B cell (primary cell): ENCODE measurements around the gene GTF2H4. TPM values are rescaled to one million over a fixed set of nuclear protein-coding genes. Genes with fewer than 3 reads are reported as not detected.

Experiments used
- ATAC-seq: fragments of 200-7000 bp; cut with Tn5 transposase; one replicate; pipeline ENCODE4 v1.10.0; 2021; ENCODE audit warnings: low read depth, mild to moderate bottlenecking, moderate number of reproducible peaks, moderate library complexity
- CTCF ChIA-PET: fragments of 350-600 bp; sonication (Branson Sonifier 250); formaldehyde crosslinking; loops from one replicate; lab custom pipeline; 2021; ENCODE audit warnings: antibody characterized with exemption, inconsistent platforms; lab: Charles Lee
- POLR2A ChIA-PET: fragments of 350-600 bp; sonication (Branson Sonifier 250); formaldehyde crosslinking; loops from one replicate; lab custom pipeline; 2021; ENCODE audit warnings: antibody characterized with exemption; lab: Charles Lee
- DNase-seq: peaks from one replicate; pipeline ENCODE4 v3.0.0; 2013
- H2AFZ ChIP-seq: 2 replicates; pipeline ENCODE4 v1.6.1; 2012; ENCODE audit warnings: mild to moderate bottlenecking, low read depth, low read length; ENCODE audit not compliant: insufficient read depth, poor library complexity, severe bottlenecking
- H3K27ac ChIP-seq, 2 donors: 1 replicate in 1 of 2; 2 replicates in 1 of 2; pipeline ENCODE4 v1.5.1; 2012 to 2013; ENCODE audit warnings: low read length in 2 of 2, mild to moderate bottlenecking in 2 of 2, moderate library complexity in 1 of 2
- H3K27me3 ChIP-seq, 4 experiments: fragments of 200-600 bp in 1 of 4; sonication (generic) in 1 of 4; replicated peaks in 1 of 4; 1 replicate in 2 of 4; 2 replicates in 2 of 4; pipeline versions ENCODE4 v1.6.1 to v1.7.0; 2013 to 2016; ENCODE audit warnings: low read length in 3 of 4, mild to moderate bottlenecking in 2 of 4, mixed read lengths in 1 of 4, moderate library complexity in 1 of 4; ENCODE audit not compliant: insufficient read depth in 4 of 4, control insufficient read depth in 3 of 4; ENCODE audit errors: control extremely low read depth in 1 of 4
- H3K36me3 ChIP-seq, 2 experiments: replicated peaks in 1 of 2; 1 replicate in 1 of 2; 2 replicates in 1 of 2; pipeline versions ENCODE4 v1.6.1 to v1.7.1; 2013; ENCODE audit warnings: low read length in 1 of 2; ENCODE audit not compliant: insufficient read depth in 2 of 2, control insufficient read depth in 1 of 2; ENCODE audit errors: control extremely low read depth in 1 of 2, extremely low read depth in 1 of 2
- H3K4me1 ChIP-seq, 2 donors: fragments of 200-600 bp in 1 of 2; sonication (generic) in 1 of 2; 1 replicate in 1 of 2; 2 replicates in 1 of 2; pipeline versions ENCODE4 v1.5.1 to v1.6.1; 2013 to 2017; ENCODE audit warnings: low read length in 2 of 2; ENCODE audit not compliant: control insufficient read depth in 2 of 2, insufficient read depth in 2 of 2
- H3K4me2 ChIP-seq: replicated peaks from 2 replicates; pipeline ENCODE3; 2012; ENCODE audit warnings: mild to moderate bottlenecking, low read depth, low read length; ENCODE audit not compliant: poor library complexity, severe bottlenecking
- H3K4me3 ChIP-seq, 5 experiments: fragments of 200-600 bp in 1 of 5; sonication (generic) in 1 of 5; 1 replicate in 3 of 5; 2 replicates in 2 of 5; pipeline versions ENCODE4 v1.5.1 to v1.7.0; 2011 to 2016; ENCODE audit warnings: low read length in 4 of 5, mild to moderate bottlenecking in 4 of 5, low read depth in 2 of 5, control low read depth in 1 of 5, moderate library complexity in 1 of 5; ENCODE audit not compliant: insufficient read depth in 1 of 5; ENCODE audit errors: control extremely low read depth in 1 of 5, extremely low read depth in 1 of 5
- H3K79me2 ChIP-seq: fragments of 200-600 bp; sonication (generic); one replicate; pipeline ENCODE4 v1.6.0; 2016; ENCODE audit warnings: low read length; ENCODE audit not compliant: control insufficient read depth, insufficient read depth
- H3K9ac ChIP-seq: fragments of 200-600 bp; sonication (generic); 2 replicates; pipeline ENCODE4 v1.6.1; 2017; ENCODE audit warnings: mild to moderate bottlenecking, low read length, moderate library complexity
- H3K9me3 ChIP-seq, 3 donors: one replicate each; pipeline versions ENCODE4 v1.6.1 to v1.7.1; 2013; ENCODE audit warnings: low read length in 2 of 3; ENCODE audit not compliant: control insufficient read depth in 2 of 3, insufficient read depth in 1 of 3; ENCODE audit errors: control extremely low read depth in 1 of 3
- H4K20me1 ChIP-seq: 2 replicates; pipeline ENCODE4 v1.6.0; 2012; ENCODE audit warnings: mild to moderate bottlenecking, low read length; ENCODE audit not compliant: insufficient read depth, control insufficient read depth, poor library complexity, severe bottlenecking
- H3K27ac Mint-ChIP-seq: one replicate; pipeline ENCODE4 v1.8.0; 2021; ENCODE audit warnings: mixed read lengths
- H3K27me3 Mint-ChIP-seq: one replicate; pipeline ENCODE4 v1.8.0; 2021; ENCODE audit warnings: mixed read lengths
- H3K4me1 Mint-ChIP-seq: one replicate; pipeline ENCODE4 v1.8.0; 2021; ENCODE audit warnings: mixed read lengths
- H3K4me3 Mint-ChIP-seq: one replicate; pipeline ENCODE4 v1.8.0; 2021; ENCODE audit warnings: mixed read lengths
- H3K9me3 Mint-ChIP-seq: one replicate; pipeline ENCODE4 v1.8.0; 2022; ENCODE audit warnings: mixed read lengths; ENCODE audit not compliant: insufficient read depth
- EZH2 ChIP-seq: IDR thresholded peaks from 2 replicates; pipeline ENCODE4 v1.6.1; 2012; ENCODE audit warnings: borderline replicate concordance, low read depth, mild to moderate bottlenecking, moderate library complexity, low read length; ENCODE audit not compliant: insufficient read depth, poor library complexity, severe bottlenecking
- WGBS: methylation state at CpG from one replicate; pipeline ENCODE4 v1.1.5; 2013; ENCODE audit warnings: missing lambda C conversion rate; ENCODE audit not compliant: insufficient coverage; 5-methylcytosine and 5-hydroxymethylcytosine counted together
- intact Hi-C: fragments of 100-400 bp; cut with micrococcal nuclease; formaldehyde crosslinking; loops from one replicate; pipeline ENCODE4 v1.10.0; 2022
- polyA plus RNA-seq: library from polyadenylated mRNA; depleted of rRNA; stranded (reverse); fragments of >200 nt; gene quantifications from 2 replicates; pipeline ENCODE4 v1.2.3, GENCODE V29; 2012
- total RNA-seq, 2 donors: library from RNA; stranded (reverse); fragments of 120-200 nt in 1 of 2; gene quantifications; 1 replicate in 1 of 2; 2 replicates in 1 of 2; pipeline versions ENCODE4 v1.2.3 to v1.2.4, GENCODE V29; 2013 to 2022
- TF ChIP-seq, protein P1 (sequence below): fragments of 200-600 bp; IDR thresholded peaks from one replicate; pipeline ENCODE4 v1.8.0; 2022; ENCODE audit warnings: antibody characterized with exemption, mild to moderate bottlenecking

The GTF2H4 gene
- total and polyA plus RNA-seq, 2 donors (not counting 1 experiment from before 2014, with no cell fraction given), result 30.2 to 38.4 TPM

DNA sequence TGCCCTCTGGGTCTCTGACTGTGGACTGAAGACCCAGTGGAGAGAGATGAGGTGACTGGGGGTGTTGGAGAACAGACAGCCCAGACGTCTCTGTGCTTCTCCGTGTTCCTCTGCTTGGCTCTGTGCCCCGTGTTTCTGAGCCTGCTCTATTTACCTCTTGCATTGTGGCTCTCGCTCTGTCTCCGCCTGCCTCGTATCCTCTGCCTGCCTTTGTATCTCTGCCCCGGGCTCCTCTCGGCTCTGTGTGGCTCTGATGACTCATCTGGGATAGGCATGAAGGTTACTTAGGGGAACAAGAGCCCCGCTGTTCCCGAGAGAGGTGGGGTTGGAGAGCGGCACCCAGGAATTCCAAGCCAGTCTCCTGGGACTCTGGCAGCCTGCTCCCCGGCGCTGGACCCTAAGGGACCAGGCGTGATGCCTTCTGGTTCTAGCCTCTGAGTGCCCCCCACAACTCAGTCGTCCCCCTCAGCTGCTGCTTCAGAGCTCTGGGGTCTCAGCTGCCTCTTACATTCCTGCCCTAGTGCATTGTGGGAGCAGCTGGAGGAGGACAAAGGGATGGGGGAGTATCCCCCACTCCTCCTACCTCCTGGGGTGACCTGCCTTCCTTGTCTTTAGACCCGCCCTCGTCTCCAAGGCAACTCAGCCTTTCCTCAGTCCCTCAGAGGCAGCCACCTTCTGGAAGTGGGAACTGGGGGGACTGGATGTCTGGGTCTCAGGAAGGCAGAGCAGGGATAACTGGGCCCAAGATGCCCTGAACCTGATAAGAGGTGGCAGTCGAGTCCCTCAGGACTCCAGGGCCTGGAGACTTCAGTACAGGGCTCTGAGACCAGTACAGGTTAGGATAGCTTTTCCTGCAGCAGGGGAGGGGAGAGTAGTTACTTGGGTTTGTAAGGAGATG lies 21.8 kb upstream of the GTF2H4 start:
- Histone ChIP-seq H3K36me3 (peaks cover 0 to 22% of the 10 kb centered on the region in 2 experiments), H3K79me2 (peaks cover 63% of the 10 kb centered on the region), H3K4me3 (peak overlapping the region in 2 of 5 experiments; percentile 60 to 61), H3K9ac (peak overlapping the region; percentile 61), H3K4me1 (peaks cover 45 to 46% of the 10 kb centered on the region in 2 donors), H3K27me3 (no peaks in the 10 kb centered on the region), H3K4me2 (peak overlapping the region; percentile 77), H2AFZ (no peak overlapping the region), H3K27ac (peak overlapping the region in 1 of 2 donors; percentile 81), H3K9me3 (no peaks in the 10 kb centered on the region), H4K20me1 (peaks cover 44% of the 10 kb centered on the region)
- no peaks in the 10 kb centered on the region for H3K27me3 Mint-ChIP-seq
- CTCF ChIA-PET, result interaction anchor here (2.2 to 5.1 kb wide), 2 partner anchors 9 to 27 kb away, joined by 7 to 26 read pairs; partner anchors contain the start of gene VARS2
- peak overlapping the region; percentile 86 for H3K27ac Mint-ChIP-seq
- peaks cover 54% of the 10 kb centered on the region for H3K4me1 Mint-ChIP-seq
- POLR2A ChIA-PET, result interaction anchor here (0.6 kb wide), 1 partner anchor 77 kb away, joined by 4 read pairs; no protein-coding TSS in a partner anchor
- whole genome bisulfite sequencing, result 77% methylated on average over 14 of the region's 18 CpGs
- no peak for ATAC-seq
- TF ChIP-seq EZH2, result no peak
- TF ChIP-seq, protein P1, sequence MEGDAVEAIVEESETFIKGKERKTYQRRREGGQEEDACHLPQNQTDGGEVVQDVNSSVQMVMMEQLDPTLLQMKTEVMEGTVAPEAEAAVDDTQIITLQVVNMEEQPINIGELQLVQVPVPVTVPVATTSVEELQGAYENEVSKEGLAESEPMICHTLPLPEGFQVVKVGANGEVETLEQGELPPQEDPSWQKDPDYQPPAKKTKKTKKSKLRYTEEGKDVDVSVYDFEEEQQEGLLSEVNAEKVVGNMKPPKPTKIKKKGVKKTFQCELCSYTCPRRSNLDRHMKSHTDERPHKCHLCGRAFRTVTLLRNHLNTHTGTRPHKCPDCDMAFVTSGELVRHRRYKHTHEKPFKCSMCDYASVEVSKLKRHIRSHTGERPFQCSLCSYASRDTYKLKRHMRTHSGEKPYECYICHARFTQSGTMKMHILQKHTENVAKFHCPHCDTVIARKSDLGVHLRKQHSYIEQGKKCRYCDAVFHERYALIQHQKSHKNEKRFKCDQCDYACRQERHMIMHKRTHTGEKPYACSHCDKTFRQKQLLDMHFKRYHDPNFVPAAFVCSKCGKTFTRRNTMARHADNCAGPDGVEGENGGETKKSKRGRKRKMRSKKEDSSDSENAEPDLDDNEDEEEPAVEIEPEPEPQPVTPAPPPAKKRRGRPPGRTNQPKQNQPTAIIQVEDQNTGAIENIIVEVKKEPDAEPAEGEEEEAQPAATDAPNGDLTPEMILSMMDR, result no peak
- peak overlapping the region; percentile 83 for H3K4me3 Mint-ChIP-seq
- no peak for DNase-seq
- no peaks in the 10 kb centered on the region for H3K9me3 Mint-ChIP-seq
- intact Hi-C loops, result loop anchor here (2.0 kb wide), 1 partner anchor 27 kb away; no protein-coding TSS in a partner anchor

DNA sequence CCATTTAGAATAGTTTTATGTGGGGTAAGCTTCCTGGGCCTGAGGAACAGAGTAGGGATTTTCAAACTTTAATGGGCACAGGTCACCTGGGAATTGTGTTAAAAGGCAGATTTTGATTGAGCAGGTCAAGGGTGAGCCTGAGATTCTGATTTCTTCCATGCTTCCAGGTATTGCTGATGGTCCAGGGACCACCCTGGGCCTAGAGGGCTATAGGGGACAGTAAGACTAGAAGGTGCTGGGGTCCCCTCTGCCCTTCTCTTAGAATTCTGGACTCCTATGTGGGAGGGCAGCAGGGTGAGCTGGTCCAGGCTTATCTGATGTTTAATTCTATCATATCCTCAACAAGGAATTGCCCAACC lies 21.1 kb upstream of the GTF2H4 start:
- peaks cover 48% of the 10 kb centered on the region for H3K4me1 Mint-ChIP-seq
- H3K27me3 Mint-ChIP-seq, result no peaks in the 10 kb centered on the region
- Histone ChIP-seq H3K4me2 (peak overlapping the region; percentile 77), H2AFZ (no peak overlapping the region), H3K4me3 (no peak overlapping the region), H3K79me2 (peaks cover 69% of the 10 kb centered on the region), H3K27me3 (no peaks in the 10 kb centered on the region), H3K9me3 (no peaks in the 10 kb centered on the region), H3K9ac (no peak overlapping the region), H4K20me1 (peaks cover 51% of the 10 kb centered on the region), H3K27ac (no peak overlapping the region), H3K36me3 (peaks cover 0 to 27% of the 10 kb centered on the region in 2 experiments), H3K4me1 (peaks cover 45% of the 10 kb centered on the region in 2 donors)
- H3K9me3 Mint-ChIP-seq, result no peaks in the 10 kb centered on the region
- TF ChIP-seq, protein P1, result no peak
- no peak for TF ChIP-seq EZH2
- no peak overlapping the region for H3K27ac Mint-ChIP-seq
- no peak for ATAC-seq
- peak overlapping the region; percentile 24 for H3K4me3 Mint-ChIP-seq
- intact Hi-C loops, result no loop called here
- ChIA-PET POLR2A (interaction anchor here (0.6 kb wide), 1 partner anchor 77 kb away, joined by 4 read pairs; no protein-coding TSS in a partner anchor), CTCF (interaction anchor here (2.2 kb wide), 1 partner anchor 10 kb away, joined by 7 read pairs; no protein-coding TSS in a partner anchor)
- DNase-seq, result no peak
